H9 (cell line): Measurements from ENCODE around the gene CLDN34. TPM values are rescaled to one million over a fixed set of nuclear protein-coding genes. Genes with fewer than 3 reads are reported as not detected.

Source experiments
- DNase-seq: peaks from one replicate; pipeline ENCODE4 v3.0.0-alpha.2; 2017
- H2AFZ ChIP-seq: one replicate; pipeline ENCODE4 v1.6.1; 2013; ENCODE audit warnings: mild to moderate bottlenecking, low read length, control low read depth, moderate library complexity
- H2AK5ac ChIP-seq: 2 replicates; pipeline ENCODE4 v1.6.1; 2013; ENCODE audit warnings: low read length, control low read depth, mixed read lengths; ENCODE audit not compliant: insufficient read length
- H2BK120ac ChIP-seq: one replicate; pipeline ENCODE4 v1.6.1; 2013; ENCODE audit warnings: low read depth, mild to moderate bottlenecking, low read length, control low read depth, inconsistent platforms; ENCODE audit not compliant: poor library complexity, severe bottlenecking
- H2BK12ac ChIP-seq: 2 replicates; pipeline ENCODE4 v1.6.1; 2013; ENCODE audit warnings: low read length, control low read depth, mixed read lengths, low read depth; ENCODE audit not compliant: insufficient read length
- H2BK15ac ChIP-seq: 2 replicates; pipeline ENCODE4 v1.6.1; 2013; ENCODE audit warnings: low read depth, low read length, control low read depth
- H2BK20ac ChIP-seq: one replicate; pipeline ENCODE4 v1.6.1; 2013; ENCODE audit warnings: low read depth, mild to moderate bottlenecking, low read length, control low read depth, inconsistent platforms; ENCODE audit not compliant: poor library complexity, severe bottlenecking
- H2BK5ac ChIP-seq: 2 replicates; pipeline ENCODE4 v1.6.1; 2013; ENCODE audit warnings: low read length, control low read depth, mixed read lengths; ENCODE audit not compliant: insufficient read length
- H3K14ac ChIP-seq: 2 replicates; pipeline ENCODE4 v1.6.1; 2013; ENCODE audit warnings: low read length, control low read depth; ENCODE audit not compliant: insufficient read depth
- H3K18ac ChIP-seq: 2 replicates; pipeline ENCODE4 v1.6.1; 2013; ENCODE audit warnings: low read depth, mild to moderate bottlenecking, mixed read lengths, low read length, control low read depth; ENCODE audit not compliant: insufficient read length
- H3K23ac ChIP-seq: 2 replicates; pipeline ENCODE4 v1.6.1; 2013; ENCODE audit warnings: low read length, control low read depth, mixed read lengths, low read depth; ENCODE audit not compliant: insufficient read length
- H3K23me2 ChIP-seq: 2 replicates; pipeline ENCODE4 v1.6.1; 2013; ENCODE audit warnings: low read depth, mild to moderate bottlenecking, mixed read lengths, low read length, control low read depth; ENCODE audit not compliant: insufficient read length, poor library complexity, severe bottlenecking
- H3K27ac ChIP-seq: 2 replicates; pipeline ENCODE4 v1.5.1; 2013; ENCODE audit warnings: low read length, control low read depth, mixed read lengths, low read depth; ENCODE audit not compliant: insufficient read length
- H3K27me3 ChIP-seq: 2 replicates; pipeline ENCODE4 v1.6.1; 2013; ENCODE audit warnings: low read length, control low read depth, inconsistent platforms; ENCODE audit not compliant: insufficient read depth
- H3K4ac ChIP-seq: 2 replicates; pipeline ENCODE4 v1.6.1; 2013; ENCODE audit warnings: low read depth, mild to moderate bottlenecking, control low read depth, inconsistent platforms, low read length, moderate library complexity
- H3K4me1 ChIP-seq: 2 replicates; pipeline ENCODE4 v1.6.1; 2013; ENCODE audit warnings: low read length, control low read depth, inconsistent platforms; ENCODE audit not compliant: insufficient read depth
- H3K4me2 ChIP-seq: 2 replicates; pipeline ENCODE4 v1.6.1; 2013; ENCODE audit warnings: low read length, control low read depth, mixed read lengths; ENCODE audit not compliant: insufficient read length, insufficient read depth
- H3K56ac ChIP-seq: 2 replicates; pipeline ENCODE4 v1.6.1; 2013; ENCODE audit warnings: low read depth, mild to moderate bottlenecking, mixed read lengths, low read length, control low read depth; ENCODE audit not compliant: insufficient read length
- H3K79me1 ChIP-seq: 2 replicates; pipeline ENCODE4 v1.6.1; 2013; ENCODE audit warnings: low read depth, mild to moderate bottlenecking, moderate library complexity, low read length, control low read depth, inconsistent platforms; ENCODE audit not compliant: insufficient read depth, poor library complexity, severe bottlenecking
- H3K79me2 ChIP-seq: 2 replicates; pipeline ENCODE4 v1.6.1; 2013; ENCODE audit warnings: low read length, control low read depth, inconsistent platforms; ENCODE audit not compliant: insufficient read depth
- H3K9ac ChIP-seq: 2 replicates; pipeline ENCODE4 v1.6.1; 2013; ENCODE audit warnings: low read length, control low read depth, mixed read lengths; ENCODE audit not compliant: insufficient read length; ENCODE audit errors: extremely low read depth
- H3K9me3 ChIP-seq: one replicate; pipeline ENCODE4 v1.6.1; 2013; ENCODE audit warnings: low read depth, low read length, inconsistent platforms; ENCODE audit not compliant: control insufficient read depth
- H3T11ph ChIP-seq: one replicate; pipeline ENCODE4 v1.6.1; 2013; ENCODE audit warnings: mild to moderate bottlenecking, low read length, control low read depth, inconsistent platforms
- H4K20me1 ChIP-seq: one replicate; pipeline ENCODE4 v1.6.1; 2013; ENCODE audit not compliant: control insufficient read depth, insufficient read length, insufficient read depth
- H4K5ac ChIP-seq: 2 replicates; pipeline ENCODE4 v1.6.1; 2013; ENCODE audit warnings: low read depth, mild to moderate bottlenecking, mixed read lengths, low read length, control low read depth; ENCODE audit not compliant: insufficient read length
- H4K8ac ChIP-seq: replicated peaks from 2 replicates; pipeline ENCODE4 v1.6.1; 2013; ENCODE audit warnings: low read length, control low read depth, mixed read lengths, low read depth; ENCODE audit not compliant: insufficient read length
- H4K91ac ChIP-seq: 2 replicates; pipeline ENCODE4 v1.6.1; 2013; ENCODE audit warnings: low read depth, mild to moderate bottlenecking, moderate library complexity, mixed read lengths, low read length, control low read depth; ENCODE audit not compliant: insufficient read length
- H3K27ac Mint-ChIP-seq, 3 experiments: 2 replicates in 2 of 3; 3 replicates in 1 of 3; pipeline ENCODE4 v1.8.0; 2020 to 2021; ENCODE audit warnings: mixed read lengths in 3 of 3, mild to moderate bottlenecking in 1 of 3, moderate library complexity in 1 of 3
- H3K27me3 Mint-ChIP-seq: 2 replicates; pipeline ENCODE4 v1.8.0; 2021; ENCODE audit warnings: low read depth, mild to moderate bottlenecking, moderate library complexity, mixed read lengths
- H3K36me3 Mint-ChIP-seq, 3 experiments: 2 replicates in 2 of 3; 3 replicates in 1 of 3; pipeline ENCODE4 v1.8.0; 2020 to 2021; ENCODE audit warnings: low read depth in 3 of 3, mixed read lengths in 3 of 3; ENCODE audit not compliant: insufficient read depth in 1 of 3
- H3K4me1 Mint-ChIP-seq, 2 experiments: 2 replicates each; pipeline ENCODE4 v1.8.0; 2020; ENCODE audit warnings: mixed read lengths in 2 of 2
- H3K4me3 Mint-ChIP-seq, 2 experiments: 2 replicates in 1 of 2; 3 replicates in 1 of 2; pipeline ENCODE4 v1.8.0; 2020 to 2021; ENCODE audit warnings: mild to moderate bottlenecking in 2 of 2, mixed read lengths in 2 of 2, moderate library complexity in 1 of 2
- H3K9me3 Mint-ChIP-seq, 2 experiments: 2 replicates in 1 of 2; 3 replicates in 1 of 2; pipeline ENCODE4 v1.8.0; 2020; ENCODE audit warnings: mild to moderate bottlenecking in 2 of 2, mixed read lengths in 2 of 2, moderate library complexity in 1 of 2
- WGBS: extraction: QIAGEN DNeasy Blood & Tissue Kit; methylation state at CpG from one replicate; pipeline ENCODE4 v1.1.7; 2013; ENCODE audit warnings: missing lambda C conversion rate, low lambda C conversion rate, mixed read lengths; ENCODE audit not compliant: insufficient read length; ENCODE audit errors: extremely low coverage; 5-methylcytosine and 5-hydroxymethylcytosine counted together
- long read RNA-seq: library from polyadenylated mRNA; unstranded; transcript quantifications from one replicate; pipeline ENCODE4 v2.0.0, GENCODE V29; 2020
- total RNA-seq: library from RNA; stranded (reverse); gene quantifications from 2 replicates; pipeline ENCODE4 v1.2.1, GENCODE V29; 2021
- TF ChIP-seq, protein P1 (sequence below): fragments of 200-600 bp; sonication (generic); conservative IDR thresholded peaks from 3 replicates; pipeline ENCODE4 v1.8.0; 2021; ENCODE audit warnings: antibody characterized with exemption, mild to moderate bottlenecking

The CLDN34 gene, protein sequence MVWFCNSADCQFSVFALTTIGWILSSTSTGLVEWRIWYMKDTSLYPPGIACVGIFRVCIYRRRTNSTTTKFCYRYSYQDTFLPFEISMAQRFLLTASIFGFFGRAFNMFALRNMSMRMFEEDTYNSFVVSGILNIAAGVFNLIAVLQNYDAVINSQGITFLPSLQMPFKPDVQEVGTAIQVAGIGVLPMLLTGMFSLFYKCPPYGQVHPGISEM
- total RNA-seq, result 0.31 and 0.39 TPM in 2 replicates
- long read RNA-seq, result 0 reads

DNA sequence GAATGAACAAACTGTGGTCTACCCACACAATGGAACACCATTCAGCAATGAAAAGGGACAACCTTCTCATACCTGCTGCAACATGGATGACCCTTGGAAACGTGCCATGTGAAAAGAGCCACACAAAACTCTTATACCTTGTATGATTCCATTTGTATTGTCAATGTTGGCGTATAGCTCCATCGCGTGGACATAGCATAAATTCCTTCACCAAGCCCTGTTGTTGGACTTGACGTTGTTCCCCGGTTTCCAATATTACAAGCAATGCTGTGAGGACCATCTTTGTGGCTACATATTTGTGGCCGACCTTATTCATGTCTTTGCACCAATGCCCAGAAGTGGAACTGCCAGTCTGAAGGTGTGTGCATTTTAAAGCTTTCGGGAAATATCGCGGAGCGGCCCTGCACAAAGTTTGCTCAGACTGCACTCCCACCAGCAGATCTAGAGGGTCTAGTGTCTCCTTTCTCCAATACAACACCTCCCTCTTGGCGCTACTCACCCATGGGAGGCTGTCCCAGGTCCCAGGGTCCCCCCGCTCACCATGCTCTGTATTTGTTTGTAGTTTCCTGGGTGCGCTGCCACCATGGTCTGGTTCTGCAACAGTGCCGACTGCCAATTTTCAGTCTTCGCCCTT, at the start of gene CLDN34:
Gene CLDN34, plus strand, starts transcription at position 584 of the 634 bp plus-strand sequence. Its CDS starts 0 bp downstream, at position 584.
- H3K9me3 Mint-ChIP-seq, result peaks cover 38 to 48% of the 10 kb centered on the region in 2 experiments
- H3K27ac Mint-ChIP-seq, result peak within 1 kb of the TSS in 1 of 3 experiments; percentile 14; a peak in 1 of 7 replicates
- Histone ChIP-seq H3K4me1 (no peaks in the 10 kb centered on the region), H4K5ac (no peak within 1 kb of the TSS), H3K9ac (no peak within 1 kb of the TSS), H3K79me1 (no peaks in the 10 kb centered on the region), H3K18ac (no peak within 1 kb of the TSS), H3K23me2 (no peaks in the 10 kb centered on the region), H3K14ac (no peak within 1 kb of the TSS), H4K91ac (no peak within 1 kb of the TSS), H2BK120ac (no peak within 1 kb of the TSS), H2AK5ac (no peak within 1 kb of the TSS), H2BK12ac (no peak within 1 kb of the TSS), H3K9me3 (no peaks in the 10 kb centered on the region), H3K23ac (no peak within 1 kb of the TSS), H2BK15ac (no peak within 1 kb of the TSS), H3K4ac (no peak within 1 kb of the TSS), H2AFZ (no peak within 1 kb of the TSS), H3T11ph (no peak within 1 kb of the TSS), H3K4me2 (no peak within 1 kb of the TSS), H3K27ac (no peak within 1 kb of the TSS), H3K79me2 (no peaks in the 10 kb centered on the region), H3K27me3 (no peaks in the 10 kb centered on the region), H4K8ac (no peak within 1 kb of the TSS), H2BK20ac (no peak within 1 kb of the TSS), H3K56ac (no peak within 1 kb of the TSS), H4K20me1 (no peaks in the 10 kb centered on the region), H2BK5ac (no peak within 1 kb of the TSS)
- no peak for DNase-seq
- no peaks in the 10 kb centered on the region for H3K27me3 Mint-ChIP-seq
- H3K4me1 Mint-ChIP-seq, result no peaks in the 10 kb centered on the region
- TF ChIP-seq, protein P1, sequence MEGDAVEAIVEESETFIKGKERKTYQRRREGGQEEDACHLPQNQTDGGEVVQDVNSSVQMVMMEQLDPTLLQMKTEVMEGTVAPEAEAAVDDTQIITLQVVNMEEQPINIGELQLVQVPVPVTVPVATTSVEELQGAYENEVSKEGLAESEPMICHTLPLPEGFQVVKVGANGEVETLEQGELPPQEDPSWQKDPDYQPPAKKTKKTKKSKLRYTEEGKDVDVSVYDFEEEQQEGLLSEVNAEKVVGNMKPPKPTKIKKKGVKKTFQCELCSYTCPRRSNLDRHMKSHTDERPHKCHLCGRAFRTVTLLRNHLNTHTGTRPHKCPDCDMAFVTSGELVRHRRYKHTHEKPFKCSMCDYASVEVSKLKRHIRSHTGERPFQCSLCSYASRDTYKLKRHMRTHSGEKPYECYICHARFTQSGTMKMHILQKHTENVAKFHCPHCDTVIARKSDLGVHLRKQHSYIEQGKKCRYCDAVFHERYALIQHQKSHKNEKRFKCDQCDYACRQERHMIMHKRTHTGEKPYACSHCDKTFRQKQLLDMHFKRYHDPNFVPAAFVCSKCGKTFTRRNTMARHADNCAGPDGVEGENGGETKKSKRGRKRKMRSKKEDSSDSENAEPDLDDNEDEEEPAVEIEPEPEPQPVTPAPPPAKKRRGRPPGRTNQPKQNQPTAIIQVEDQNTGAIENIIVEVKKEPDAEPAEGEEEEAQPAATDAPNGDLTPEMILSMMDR, result no peak
- WGBS, result no CpG with 5 or more reads among the region's 16 CpGs
- H3K4me3 Mint-ChIP-seq, result no peak within 1 kb of the TSS; a peak in 1 of 5 replicates
- H3K36me3 Mint-ChIP-seq, result peaks cover 2 to 15% (median 13%) of the 10 kb centered on the region in 3 experiments
